GM12872 (cell line): ENCODE results near the gene BCAS3.

ENCODE experiments used
- CTCF ChIP-seq: IDR thresholded peaks from 3 replicates; pipeline ENCODE4 v1.5.1; 2011; ENCODE audit warnings: low read depth, mild to moderate bottlenecking, low read length, moderate library complexity; ENCODE audit not compliant: insufficient read depth

Gene BCAS3

GRCh38 chr17:61227866-61228265, 550.2 kb downstream of the BCAS3 start:
- TF ChIP-seq CTCF = no peak

GRCh38 chr17:61230461-61230860, 552.8 kb downstream of the BCAS3 start:
- no peak for TF ChIP-seq CTCF

- no peak for TF ChIP-seq CTCF
These were observed 553.5 kb downstream of the BCAS3 start for GRCh38 chr17:61230972-61231820.

- no peak for TF ChIP-seq CTCF
These were observed 555.2 kb downstream of the BCAS3 start for GRCh38 chr17:61232871-61233270.

- TF ChIP-seq CTCF = no peak
These were observed 556.5 kb downstream of the BCAS3 start for GRCh38 chr17:61233991-61234750.

GRCh38 chr17:61235001-61235826, 557.6 kb downstream of the BCAS3 start:
- no peak for TF ChIP-seq CTCF

GRCh38 chr17:61235827-61236197, 558.2 kb downstream of the BCAS3 start:
- no peak for TF ChIP-seq CTCF
